Stomach (tissue), 4 donors: Measurements from ENCODE around the gene ATG4C.

Source experiments
- CTCF ChIP-seq, 7 experiments: fragments of 450-650 bp in 4 of 7; fragments of 200-600 bp in 3 of 7; sonication (generic) in 3 of 7; IDR thresholded peaks; one replicate each; pipeline ENCODE4 v1.5.1; 2016 to 2019; ENCODE audit warnings: antibody characterized with exemption in 7 of 7, control low read depth in 2 of 7, mild to moderate bottlenecking in 1 of 7
- POLR2A ChIP-seq, 4 donors: fragments of 450-650 bp; IDR thresholded peaks; one replicate each; pipeline ENCODE4 v1.6.1; 2016; ENCODE audit warnings: antibody characterized with exemption in 4 of 4, control low read depth in 2 of 4, mild to moderate bottlenecking in 1 of 4, moderate library complexity in 1 of 4
- POLR2AphosphoS5 ChIP-seq, 3 donors: sonication (generic); formaldehyde crosslinking; IDR thresholded peaks; one replicate each; pipeline ENCODE4 v1.6.1; 2016; ENCODE audit warnings: antibody characterized with exemption in 3 of 3

- TF ChIP-seq CTCF (IDR thresholded peaks at IDR 0.05) (no peak), POLR2A (IDR thresholded peaks at IDR 0.05) (no peak), POLR2AphosphoS5 (IDR thresholded peaks at IDR 0.05) (no peak)
Observed at GRCh38 chr1:62882201-62883104, 98.5 kb downstream of the ATG4C start.
